HG03039 (cell line): ENCODE measurements around the gene LYRM2.

ENCODE experiments used
- ATAC-seq: cut with Tn5 transposase; IDR thresholded peaks from one replicate; pipeline ENCODE4 v1.9.1; 2021; ENCODE audit warnings: mild to moderate bottlenecking, moderate library complexity; ENCODE audit not compliant: unreplicated experiment

The LYRM2 gene

DNA sequence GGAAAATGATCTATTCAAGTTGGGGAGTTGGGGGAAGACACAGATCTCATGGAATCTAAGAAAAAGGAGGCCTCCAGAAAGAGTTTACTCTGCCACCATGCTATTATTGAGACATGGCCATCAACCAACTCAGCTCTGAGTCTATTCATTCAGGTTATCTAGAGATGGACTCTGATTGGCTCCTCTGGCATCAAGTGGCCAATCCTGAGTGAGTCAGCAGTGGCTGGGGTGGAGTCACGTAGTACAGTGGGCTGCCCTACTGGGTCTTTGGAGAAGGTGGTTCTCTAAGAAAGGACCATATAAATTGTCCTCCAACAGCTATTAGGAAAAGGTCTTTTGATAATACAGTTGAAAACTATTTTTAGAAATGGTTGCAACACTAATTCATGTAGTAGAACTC lies 42.1 kb downstream of the LYRM2 start:
- no peak for ATAC-seq

DNA sequence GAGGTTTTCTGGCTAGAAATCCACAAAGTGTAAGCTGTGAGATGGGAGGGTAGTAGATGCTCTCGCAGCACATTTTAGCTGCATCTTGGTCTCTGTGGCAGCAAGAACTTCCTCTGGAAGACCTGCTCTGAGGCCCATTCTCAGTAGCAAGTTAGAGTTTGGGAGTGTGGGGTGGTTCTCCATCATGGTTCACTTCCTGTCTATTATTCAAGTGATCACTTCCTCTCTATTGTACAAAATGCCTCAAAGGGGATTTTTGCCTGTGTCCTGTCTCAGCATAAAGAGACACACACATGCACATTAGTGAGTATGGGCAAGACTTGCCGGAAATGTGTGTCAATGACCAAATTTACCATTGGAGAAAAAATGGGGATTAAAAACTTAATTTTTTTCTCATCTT lies 42.5 kb downstream of the LYRM2 start:
- peak; percentile 76 for ATAC-seq

GRCh38 chr6:89591745-89592144 lies 46.8 kb downstream of the LYRM2 start:
- no peak for ATAC-seq

DNA sequence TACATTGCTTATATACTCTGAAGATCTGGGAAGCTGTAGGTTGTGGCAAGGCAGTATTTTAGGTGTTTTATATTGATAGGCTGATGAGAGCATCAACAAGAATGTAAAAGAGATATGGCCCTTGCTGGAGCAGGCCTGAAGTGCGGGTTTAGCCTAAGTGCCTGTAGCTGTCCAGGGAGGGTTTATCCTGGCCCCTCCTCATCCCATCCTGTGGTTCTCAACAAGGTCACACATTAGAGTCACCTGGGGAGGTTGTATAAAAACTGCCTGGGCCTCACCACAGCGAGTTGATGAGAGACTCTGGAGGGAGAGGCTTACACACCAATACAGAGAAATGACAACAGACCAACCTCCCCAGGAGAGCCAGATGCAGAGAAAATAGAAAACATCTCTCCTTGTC lies 48.4 kb downstream of the LYRM2 start:
- no peak for ATAC-seq

DNA sequence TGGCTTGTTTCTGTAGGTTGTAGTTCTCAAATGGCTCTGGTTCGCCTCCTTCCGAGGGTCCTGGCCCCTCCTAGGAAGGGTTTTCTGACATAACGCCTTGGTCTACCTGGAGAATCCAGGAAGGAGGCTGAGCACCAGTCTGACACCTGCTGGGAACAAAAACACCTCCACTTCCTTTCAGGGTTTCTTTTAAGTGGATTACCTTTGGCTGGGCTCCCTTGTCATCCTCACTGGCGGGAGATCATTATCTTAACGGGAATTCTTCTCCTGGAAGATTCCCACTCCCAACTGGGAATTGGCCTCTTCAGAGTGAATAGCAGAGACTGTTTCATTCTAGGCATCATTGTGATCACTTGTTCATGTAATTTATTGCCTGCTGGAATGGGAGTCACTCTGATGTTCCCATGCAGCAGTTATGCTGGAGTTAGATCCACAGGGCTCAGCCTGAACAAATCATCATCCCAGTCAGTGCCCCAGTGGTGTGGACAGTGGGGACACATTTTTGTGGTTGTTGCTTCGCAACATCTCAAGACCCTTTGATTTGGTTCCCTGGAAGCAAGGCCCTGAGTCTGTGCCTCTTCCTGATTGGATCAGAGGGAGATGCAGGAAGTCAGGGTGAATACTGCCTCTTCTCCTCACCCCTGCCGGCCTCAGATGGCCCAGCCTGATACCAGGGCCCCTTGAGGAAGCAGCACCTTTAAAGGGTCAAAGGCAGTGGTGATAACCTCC lies 49.1 kb downstream of the LYRM2 start:
- no peak for ATAC-seq

- ATAC-seq: no peak
Measured at GRCh38 chr6:89585154-89585553, 53.4 kb downstream of the LYRM2 start.

DNA sequence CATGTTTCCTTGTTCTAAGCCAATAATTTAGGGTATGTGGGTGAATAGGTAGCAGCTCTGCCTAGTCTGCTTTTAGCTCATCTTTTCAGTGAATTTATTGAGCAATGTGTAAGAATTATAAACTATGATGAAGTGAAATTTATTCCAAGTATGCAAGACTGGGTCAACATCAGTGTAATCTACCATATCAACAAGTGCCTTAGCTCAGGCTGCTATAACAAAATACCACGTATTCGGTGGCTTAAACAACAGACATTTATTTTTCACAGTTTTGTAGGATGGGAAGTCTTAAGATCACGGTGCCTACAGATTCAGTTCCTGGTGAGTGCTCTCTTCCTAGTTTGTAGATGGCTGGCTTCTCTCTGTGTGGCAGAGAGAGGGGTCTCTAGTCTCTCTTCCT lies 54.0 kb downstream of the LYRM2 start:
- no peak for ATAC-seq

GRCh38 chr6:89583559-89583958 lies 55.0 kb downstream of the LYRM2 start:
- no peak for ATAC-seq

GRCh38 chr6:89582669-89583325 lies 55.8 kb downstream of the LYRM2 start:
- no peak for ATAC-seq

- no peak for ATAC-seq
Measured at GRCh38 chr6:89581689-89582088, 56.9 kb downstream of the LYRM2 start.

DNA sequence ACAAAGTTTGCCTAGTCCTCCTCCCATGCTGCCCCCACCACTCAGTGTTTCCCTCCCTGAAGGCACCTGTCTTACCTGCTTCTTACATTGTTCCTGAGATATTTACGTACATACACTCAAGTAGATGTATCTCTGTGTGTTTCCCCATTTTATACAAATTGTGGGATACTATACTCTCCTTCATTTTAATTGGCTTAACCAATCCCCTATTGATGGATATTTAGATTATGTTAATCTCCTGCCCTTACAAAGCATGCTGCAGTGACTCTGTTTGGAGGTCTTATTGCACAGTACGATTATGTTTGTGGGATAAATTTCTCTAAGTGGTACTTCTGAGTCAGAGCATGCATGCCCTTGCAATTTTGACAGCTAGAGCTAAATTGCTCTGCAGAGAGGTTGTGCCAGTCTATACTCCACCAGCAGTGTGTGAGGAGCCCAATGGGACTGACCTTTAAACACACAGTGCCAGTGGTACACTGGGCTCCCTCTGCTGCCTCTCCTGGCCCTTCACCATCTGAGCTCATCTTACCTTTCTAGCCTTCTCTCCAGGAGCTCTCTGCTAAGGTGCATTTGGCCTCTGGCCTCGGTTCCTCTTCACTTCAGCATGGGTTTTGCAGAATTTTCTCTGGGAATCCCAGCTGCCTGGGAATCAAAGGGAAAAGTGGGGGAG lies 57.4 kb downstream of the LYRM2 start:
- ATAC-seq: no peak

DNA sequence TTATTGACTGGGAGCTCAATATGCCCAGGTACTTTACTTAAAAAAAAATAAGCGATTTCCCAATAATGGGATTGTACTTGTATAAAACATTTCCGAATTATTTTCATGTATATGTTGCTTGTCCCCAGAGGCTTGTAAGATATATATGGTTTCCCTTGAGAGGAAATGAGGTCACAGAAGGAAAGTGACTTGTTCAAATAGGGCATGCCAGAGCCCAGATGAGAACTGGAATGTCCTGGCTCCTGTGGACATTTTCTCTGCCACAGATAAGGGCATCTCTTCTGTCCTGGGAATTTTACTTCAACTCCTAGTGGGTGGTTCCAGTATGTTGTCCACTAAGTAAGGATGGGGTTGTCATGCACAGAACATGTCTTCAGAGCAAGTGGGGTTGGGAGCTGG lies 63.0 kb downstream of the LYRM2 start:
- no peak for ATAC-seq

DNA sequence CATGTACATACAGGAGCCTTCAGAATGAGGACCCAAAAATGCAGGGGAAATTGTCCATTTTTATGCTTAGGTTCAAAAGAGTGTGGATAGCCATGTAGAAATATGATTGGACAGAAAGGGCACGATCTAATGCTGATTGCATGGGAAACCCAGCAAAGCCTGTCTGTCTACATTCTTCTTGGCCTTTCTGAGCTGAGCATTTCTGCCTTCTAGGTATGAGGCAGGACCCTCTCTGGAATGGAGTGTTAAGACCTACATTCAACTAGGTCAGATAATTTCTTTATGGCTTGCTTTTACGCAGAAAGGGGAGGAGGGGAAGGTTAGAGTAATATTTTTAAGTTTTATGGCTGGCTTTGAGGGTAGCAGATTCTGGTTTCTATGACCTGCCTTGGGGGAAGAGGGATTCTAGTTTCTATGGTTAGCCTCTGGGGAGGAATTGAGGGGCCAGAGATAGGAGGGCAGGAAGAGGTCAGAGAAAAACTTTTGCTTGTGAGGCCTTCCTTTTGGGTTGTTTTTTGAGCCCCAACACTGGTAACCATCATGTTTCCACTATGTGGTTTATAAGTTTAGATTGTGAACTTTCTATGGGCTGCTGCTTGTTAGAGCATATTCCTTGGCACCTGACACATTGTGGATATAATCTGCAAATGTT lies 63.5 kb downstream of the LYRM2 start:
- ATAC-seq: no peak

- no peak for ATAC-seq
Measured at GRCh38 chr6:89567630-89568390, 70.7 kb downstream of the LYRM2 start.

- ATAC-seq: no peak
Measured at GRCh38 chr6:89566930-89567629, 71.5 kb downstream of the LYRM2 start.

DNA sequence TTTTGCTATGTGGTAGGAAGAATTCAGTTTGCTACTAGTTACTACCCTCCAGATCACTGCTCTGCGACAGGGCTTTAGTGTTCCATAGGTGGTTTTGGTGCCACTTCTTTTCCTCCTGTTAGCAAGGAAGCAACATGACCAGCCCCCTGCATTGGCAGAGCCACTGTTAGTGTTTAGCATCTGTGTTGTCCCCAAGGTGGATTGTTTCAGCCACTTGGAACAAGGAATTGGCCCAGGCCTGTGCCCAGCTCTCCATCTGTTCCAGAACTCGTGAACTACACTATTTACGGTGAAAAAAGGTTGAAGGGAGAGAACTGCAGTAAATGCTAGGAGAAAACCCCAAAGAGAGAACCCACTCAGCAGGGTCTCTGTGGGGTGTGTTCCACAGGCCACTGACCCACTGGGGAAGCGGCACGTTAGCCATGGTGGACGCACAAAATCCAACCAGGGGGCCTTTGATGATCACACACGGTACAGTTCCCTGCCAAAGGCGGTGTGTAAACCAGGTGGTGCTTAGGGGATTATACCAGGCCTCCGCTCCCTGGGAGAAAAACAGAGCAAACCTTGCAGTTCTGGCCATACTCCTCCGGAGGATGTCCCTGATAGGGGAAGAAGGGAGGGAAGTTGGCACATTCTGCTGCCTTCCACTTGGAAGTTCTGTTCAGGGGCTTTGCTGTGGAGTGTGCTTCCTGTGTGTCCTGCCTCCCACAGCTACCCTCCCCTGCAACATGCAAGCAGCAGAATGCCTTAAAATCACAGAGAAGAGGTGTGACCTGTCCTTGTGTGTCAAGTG lies 72.3 kb downstream of the LYRM2 start:
- ATAC-seq: no peak

- ATAC-seq: no peak
Measured at GRCh38 chr6:89564752-89565427, 73.7 kb downstream of the LYRM2 start.

DNA sequence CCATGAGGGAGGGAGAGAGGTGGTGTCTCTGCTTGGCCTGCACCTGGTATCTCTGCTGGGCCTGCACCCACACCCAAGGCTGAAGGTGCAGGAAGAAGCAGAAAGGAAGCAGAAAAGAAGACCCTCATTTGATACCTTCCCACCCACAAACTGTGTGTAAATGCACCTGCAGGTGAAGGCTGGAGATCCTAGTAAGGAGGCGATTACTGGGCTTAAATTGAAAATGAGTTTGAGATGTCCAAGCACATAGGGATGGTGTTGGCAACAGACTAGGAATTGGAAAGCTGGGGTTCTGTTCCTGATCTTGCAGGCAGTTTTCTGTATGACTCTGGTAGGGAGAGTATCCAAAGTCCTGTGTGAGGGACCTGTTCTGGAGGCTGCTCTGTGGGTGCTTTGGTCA lies 74.7 kb downstream of the LYRM2 start:
- no peak for ATAC-seq
